ENCODE measurements around the gene SLITRK3.

Gene SLITRK3

DNA sequence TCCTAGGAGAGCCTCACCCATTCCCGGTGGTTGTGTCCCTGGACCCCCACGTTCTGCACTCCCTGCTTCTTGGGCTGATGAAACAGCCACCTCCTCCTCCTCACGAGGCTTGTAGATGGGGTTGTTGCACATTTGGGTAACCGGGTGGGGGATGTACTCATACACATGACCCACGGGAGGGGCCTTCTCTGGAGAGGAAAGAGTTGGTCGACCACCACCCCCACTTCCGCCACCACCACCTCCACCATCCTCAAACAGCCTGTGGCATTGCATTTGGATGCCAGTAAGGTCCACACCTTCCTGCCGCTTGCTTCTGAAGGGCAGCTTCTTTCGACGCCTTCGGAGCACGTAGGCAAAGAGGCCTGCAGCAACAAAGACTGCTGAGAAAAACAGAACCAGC is 7.7 kb downstream of the SLITRK3 start:
- TF ChIP-seq CTCF (IDR thresholded peaks at IDR 0.05; ENCODE audit: extremely low read depth, missing control alignments) = no peak
- DNase-seq (ENCODE audit: low spot score) = no peak

DNA sequence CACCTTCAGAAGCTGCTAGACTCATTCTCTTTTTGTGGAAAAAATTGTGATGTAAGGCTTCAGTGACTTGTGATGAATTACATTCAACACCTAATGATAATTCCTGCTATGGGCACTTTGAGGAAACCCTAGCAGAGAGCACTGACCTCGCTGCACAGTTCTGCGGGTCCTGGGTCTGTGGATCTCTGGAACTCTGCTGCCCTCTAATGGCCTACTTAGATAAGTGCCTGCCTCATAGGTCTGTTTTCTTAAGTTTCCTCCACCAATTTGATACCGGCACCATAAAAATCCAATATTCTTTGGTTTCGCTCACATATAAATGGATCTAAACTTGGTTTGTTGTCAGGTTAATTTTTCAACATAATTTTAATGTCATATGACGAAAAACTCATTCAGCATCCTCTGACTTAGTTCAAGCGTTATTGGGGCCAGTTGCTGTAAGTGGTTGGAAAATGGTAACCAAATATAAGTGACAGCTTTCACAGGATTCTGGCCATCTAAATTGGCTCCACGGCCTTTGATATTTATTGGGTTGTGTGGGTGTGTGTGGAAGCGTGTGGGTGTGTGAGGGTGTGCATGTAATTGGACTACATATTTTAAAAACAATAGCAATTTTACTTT is 10.4 kb downstream of the SLITRK3 start:
- TF ChIP-seq CTCF (IDR thresholded peaks at IDR 0.05; ENCODE audit: extremely low read depth, missing control alignments) = peak; percentile 60
- peak; percentile 58 for DNase-seq (ENCODE audit: low spot score)

- TF ChIP-seq CTCF (IDR thresholded peaks at IDR 0.05; ENCODE audit: extremely low read depth, missing control alignments) = no peak
- DNase-seq (ENCODE audit: low spot score) = no peak
Observed at GRCh38 chr3:165181556-165181955, 14.6 kb downstream of the SLITRK3 start.

DNA sequence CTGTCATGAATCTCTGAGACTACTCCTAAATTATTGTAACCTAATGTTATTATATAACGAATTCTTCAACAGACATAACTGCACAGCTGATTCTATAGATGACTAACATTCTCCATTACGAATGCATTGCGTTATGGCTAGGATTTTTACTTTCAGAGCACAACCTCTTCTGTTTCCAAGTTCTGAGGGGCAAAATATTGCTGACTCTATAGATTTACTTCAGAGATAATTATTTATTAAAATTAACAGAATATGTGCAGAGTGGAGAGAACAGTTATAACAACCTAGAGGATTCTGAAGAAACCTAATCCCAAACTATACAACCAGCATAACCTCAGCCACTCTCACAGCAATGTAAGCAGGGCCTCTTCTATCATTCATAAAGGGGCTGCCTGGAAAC is 25.9 kb downstream of the SLITRK3 start:
- DNase-seq (ENCODE audit: low spot score) = no peak
- TF ChIP-seq CTCF (IDR thresholded peaks at IDR 0.05; ENCODE audit: extremely low read depth, missing control alignments) = no peak

- no peak for TF ChIP-seq CTCF (IDR thresholded peaks at IDR 0.05; ENCODE audit: extremely low read depth, missing control alignments)
- DNase-seq (ENCODE audit: low spot score) = no peak
Observed at GRCh38 chr3:165169368-165169767, 26.8 kb downstream of the SLITRK3 start.

- no peak for TF ChIP-seq CTCF (IDR thresholded peaks at IDR 0.05; ENCODE audit: extremely low read depth, missing control alignments)
- no peak for DNase-seq (ENCODE audit: low spot score)
Observed at GRCh38 chr3:165162883-165163282, 33.3 kb downstream of the SLITRK3 start.

GRCh38 chr3:165159760-165160421 is 36.3 kb downstream of the SLITRK3 start:
- no peak for DNase-seq (ENCODE audit: low spot score)
- no peak for TF ChIP-seq CTCF (IDR thresholded peaks at IDR 0.05; ENCODE audit: extremely low read depth, missing control alignments)
